ENCODE results near the gene FAM219B. TPM values are rescaled to one million over a fixed set of nuclear protein-coding genes. Genes with fewer than 3 reads are reported as not detected.

FAM219B gene
- total RNA-seq, 1 donor from 2014 or later = 64.6 TPM

Other genes starting within 250 kb of the FAM219B start
- gene EDC3, start 210.8 kb downstream of the FAM219B start, total RNA-seq = 12.9 TPM
- 0.47 TPM for gene CYP1A1, start 181.3 kb downstream of the FAM219B start, total RNA-seq
- gene CYP1A2, start 158.0 kb downstream of the FAM219B start, total RNA-seq = not detected
- gene CSK, start 124.8 kb downstream of the FAM219B start, total RNA-seq = 24.0 TPM
- gene LMAN1L, start 94.0 kb downstream of the FAM219B start, total RNA-seq = not detected
- gene CPLX3, start 80.2 kb downstream of the FAM219B start, total RNA-seq = 1.6 TPM
- gene ULK3, start 63.7 kb downstream of the FAM219B start, total RNA-seq = 32.4 TPM
- 8.0 TPM for gene SCAMP2, start 33.5 kb downstream of the FAM219B start, total RNA-seq
- gene MPI, start 16.8 kb downstream of the FAM219B start, total RNA-seq = 37.9 TPM
- gene COX5A, start 31.2 kb upstream of the FAM219B start, total RNA-seq = 43.8 TPM
- 6.4 TPM for gene RPP25, start 49.9 kb upstream of the FAM219B start, total RNA-seq
- 51.3 TPM for gene SCAMP5, start 88.7 kb upstream of the FAM219B start, total RNA-seq
- gene PPCDC, start 116.7 kb upstream of the FAM219B start, total RNA-seq = 7.2 TPM